OCI-LY3 (cell line): ENCODE results near the gene MYOCOS.

Source experiments
- H2AFZ ChIP-seq: fragments of 200-600, 300-600 bp; shearing (Covaris generic); 2 replicates; pipeline ENCODE4 v1.6.0; 2014; ENCODE audit warnings: antibody characterized with exemption, low read depth, low read length
- H3K27ac ChIP-seq: fragments of 200-600, 300-600 bp; sonication (generic); 2 replicates; pipeline ENCODE4 v1.5.1; 2014; ENCODE audit warnings: mild to moderate bottlenecking, low read length, moderate library complexity, mixed read lengths
- H3K27me3 ChIP-seq: fragments of 200-600, 300-600 bp; sonication (generic); 2 replicates; pipeline ENCODE4 v1.6.1; 2014; ENCODE audit warnings: low read depth, low read length, mixed read lengths
- H3K36me3 ChIP-seq: fragments of 200-600, 300-600 bp; sonication (generic); replicated peaks from 2 replicates; pipeline ENCODE3; 2014; ENCODE audit warnings: low read depth, low read length, mixed read lengths
- H3K4me1 ChIP-seq: fragments of 300-600, 200-600 bp; sonication (generic); 2 replicates; pipeline ENCODE4 v1.6.1; 2014; ENCODE audit warnings: low read length, mixed read lengths
- H3K4me2 ChIP-seq: fragments of 200-600, 300-600 bp; sonication (generic); 2 replicates; pipeline ENCODE4 v1.6.1; 2014; ENCODE audit warnings: low read length, mixed read lengths
- H3K4me3 ChIP-seq: fragments of 300-600, 200-600 bp; sonication (generic); 2 replicates; pipeline ENCODE4 v1.5.1; 2014; ENCODE audit warnings: antibody characterized with exemption, mild to moderate bottlenecking, low read length, moderate library complexity
- H3K79me2 ChIP-seq: fragments of 300-600, 200-600 bp; shearing (Covaris generic); 2 replicates; pipeline ENCODE4 v1.6.1; 2014; ENCODE audit warnings: mild to moderate bottlenecking, low read length, mixed read lengths
- H3K9ac ChIP-seq: fragments of 300-600, 200-600 bp; shearing (Covaris generic); 2 replicates; pipeline ENCODE4 v1.6.0; 2014; ENCODE audit warnings: mild to moderate bottlenecking, low read length, moderate library complexity
- H3K9me3 ChIP-seq: fragments of 200-600, 300-600 bp; shearing (Covaris generic); 2 replicates; pipeline ENCODE4 v1.6.1; 2014; ENCODE audit warnings: low read length, mixed read lengths; ENCODE audit not compliant: insufficient read depth
- H4K20me1 ChIP-seq: fragments of 200-600, 300-600 bp; sonication (generic); 2 replicates; pipeline ENCODE4 v1.6.1; 2016; ENCODE audit warnings: low read length, mixed read lengths; ENCODE audit not compliant: insufficient read depth
- CTCF ChIP-seq: fragments of 200-600, 300-600 bp; sonication (generic); IDR thresholded peaks from 2 replicates; pipeline ENCODE4 v1.5.1; 2014; ENCODE audit warnings: antibody characterized with exemption, low read length, low read depth
- EZH2phosphoT487 ChIP-seq: fragments of 200-600 bp; shearing (Covaris generic); IDR thresholded peaks from 2 replicates; pipeline ENCODE4 v1.6.1; 2018; ENCODE audit warnings: antibody characterized with exemption, mixed run types, low read depth

MYOCOS gene

GRCh38 chr1:171616586-171616985, 5.5 kb upstream of the MYOCOS start:
- no peak overlapping the region for H2AFZ ChIP-seq
- no peaks in the 10 kb centered on the region for H3K9me3 ChIP-seq
- 0 out of 2 replicates have a peak, but pooled peaks cover 3% of the 10 kb centered on the region for H3K79me2 ChIP-seq
- H3K4me2 ChIP-seq, result peak overlapping the region; percentile 39; the same call in 1 of the 2 replicates
- peaks cover 72% of the 10 kb centered on the region for H3K4me1 ChIP-seq
- H3K27ac ChIP-seq, result peak overlapping the region; percentile 96
- H3K9ac ChIP-seq, result peak overlapping the region; percentile 65; the same call in 1 of the 2 replicates
- no peaks in the 10 kb centered on the region for H3K36me3 ChIP-seq
- no peak overlapping the region for H3K4me3 ChIP-seq
- H3K27me3 ChIP-seq, result no peaks in the 10 kb centered on the region
- TF ChIP-seq EZH2phosphoT487 (no peak), CTCF (no peak)
- H4K20me1 ChIP-seq, result no peaks in the 10 kb centered on the region

GRCh38 chr1:171623651-171624331, 1.7 kb downstream of the MYOCOS start:
- TF ChIP-seq EZH2phosphoT487, result no peak
- H3K4me1 ChIP-seq, result peaks cover 42% of the 10 kb centered on the region

GRCh38 chr1:171625225-171625624, 3.2 kb downstream of the MYOCOS start:
- Histone ChIP-seq H3K27ac (peak overlapping the region; percentile 43), H3K4me1 (peaks cover 36% of the 10 kb centered on the region), H3K9ac (peak overlapping the region; percentile 12; the same call in 1 of the 2 replicates), H2AFZ (peak overlapping the region; percentile 55; the same call in 1 of the 2 replicates), H3K9me3 (no peaks in the 10 kb centered on the region), H4K20me1 (no peaks in the 10 kb centered on the region), H3K36me3 (no peaks in the 10 kb centered on the region), H3K27me3 (no peaks in the 10 kb centered on the region), H3K79me2 (no peaks in the 10 kb centered on the region), H3K4me3 (no peak overlapping the region), H3K4me2 (peak overlapping the region; percentile 45)
- TF ChIP-seq EZH2phosphoT487 (no peak), CTCF (no peak)

More at GRCh38 chr1:171623651-171624331, 1.7 kb downstream of the MYOCOS start:
- H2AFZ ChIP-seq, result peak overlapping the region; percentile 47; the same call in 1 of the 2 replicates
- no peak overlapping the region for H3K27ac ChIP-seq
- H3K79me2 ChIP-seq, result no peaks in the 10 kb centered on the region
- no peak overlapping the region for H3K4me3 ChIP-seq
- H4K20me1 ChIP-seq, result no peaks in the 10 kb centered on the region
- H3K9me3 ChIP-seq, result no peaks in the 10 kb centered on the region
- no peak overlapping the region for H3K9ac ChIP-seq
- no peaks in the 10 kb centered on the region for H3K27me3 ChIP-seq
- no peaks in the 10 kb centered on the region for H3K36me3 ChIP-seq
- H3K4me2 ChIP-seq, result peak overlapping the region; percentile 6; the same call in 1 of the 2 replicates

- Histone ChIP-seq H3K4me2 (no peak overlapping the region), H2AFZ (no peak overlapping the region), H4K20me1 (no peaks in the 10 kb centered on the region), H3K27ac (no peak overlapping the region), H3K79me2 (no peaks in the 10 kb centered on the region), H3K4me3 (no peak overlapping the region), H3K27me3 (no peaks in the 10 kb centered on the region), H3K9ac (no peak overlapping the region), H3K36me3 (no peaks in the 10 kb centered on the region), H3K4me1 (peaks cover 31% of the 10 kb centered on the region), H3K9me3 (peaks cover 3% of the 10 kb centered on the region; the same call in 1 of the 2 replicates)
- TF ChIP-seq CTCF (no peak), EZH2phosphoT487 (no peak)
Measured at GRCh38 chr1:171627020-171627419, 5.0 kb downstream of the MYOCOS start.
